CD4-positive, alpha-beta T cell treated with Interleukin-10 for 1 hour (primary cell): ENCODE results near the gene CDC42.

Experiments
- DNase-seq: peaks from one replicate; pipeline ENCODE4 v3.0.0-alpha.2; 2020

CDC42 gene

GRCh38 chr1:22076346-22076745 is 23.8 kb downstream of the CDC42 start:
- no peak for DNase-seq

GRCh38 chr1:22077728-22078127 is 25.2 kb downstream of the CDC42 start:
- DNase-seq = no peak

- DNase-seq = no peak
These were observed 25.6 kb downstream of the CDC42 start for GRCh38 chr1:22078133-22078532.

GRCh38 chr1:22080191-22080590 is 27.7 kb downstream of the CDC42 start:
- DNase-seq = no peak

GRCh38 chr1:22088331-22088730 is 35.8 kb downstream of the CDC42 start:
- DNase-seq = no peak

GRCh38 chr1:22089134-22089571 is 36.6 kb downstream of the CDC42 start:
- DNase-seq = no peak

GRCh38 chr1:22089787-22090186 is 37.3 kb downstream of the CDC42 start:
- peak; percentile 27 for DNase-seq

GRCh38 chr1:22090867-22091266 is 38.4 kb downstream of the CDC42 start:
- DNase-seq = no peak

GRCh38 chr1:22092026-22092768 is 39.7 kb downstream of the CDC42 start:
- DNase-seq = peak; percentile 56

GRCh38 chr1:22093513-22093912 is 41.0 kb downstream of the CDC42 start:
- no peak for DNase-seq

- DNase-seq = no peak
These were observed 43.5 kb downstream of the CDC42 start for GRCh38 chr1:22096036-22096435.

GRCh38 chr1:22096463-22096862 is 44.0 kb downstream of the CDC42 start:
- no peak for DNase-seq

GRCh38 chr1:22098752-22099151 is 46.2 kb downstream of the CDC42 start:
- DNase-seq = no peak

GRCh38 chr1:22100168-22100567 is 47.7 kb downstream of the CDC42 start:
- no peak for DNase-seq

- DNase-seq = no peak
These were observed 48.7 kb downstream of the CDC42 start for GRCh38 chr1:22101199-22101598.

GRCh38 chr1:22101995-22102394 is 49.5 kb downstream of the CDC42 start:
- no peak for DNase-seq

- no peak for DNase-seq
These were observed 50.2 kb downstream of the CDC42 start for GRCh38 chr1:22102746-22103145.

- no peak for DNase-seq
These were observed 51.6 kb downstream of the CDC42 start for GRCh38 chr1:22104094-22104493.

- DNase-seq = peak; percentile 67
These were observed 52.4 kb downstream of the CDC42 start for GRCh38 chr1:22104865-22105437.

- peak; percentile 65 for DNase-seq
These were observed 53.2 kb downstream of the CDC42 start for GRCh38 chr1:22105611-22106207.

- DNase-seq = no peak
These were observed 54.6 kb downstream of the CDC42 start for GRCh38 chr1:22107126-22107525.

- DNase-seq = no peak
These were observed 56.0 kb downstream of the CDC42 start for GRCh38 chr1:22108339-22109105.

- DNase-seq = no peak
These were observed 57.5 kb downstream of the CDC42 start for GRCh38 chr1:22110016-22110415.

- no peak for DNase-seq
These were observed 58.6 kb downstream of the CDC42 start for GRCh38 chr1:22111115-22111514.
